Omental fat pad (tissue), 4 donors: ENCODE measurements around the gene MLC1. TPM values are rescaled to one million over a fixed set of nuclear protein-coding genes. Genes with fewer than 3 reads are reported as not detected.

Experiments
- ATAC-seq: fragments of 150-250 bp; one replicate; pipeline ENCODE4 v1.9.1; 2016; ENCODE audit warnings: mild to moderate bottlenecking, moderate library complexity; ENCODE audit not compliant: low FRiP score
- DNase-seq: peaks from one replicate; pipeline ENCODE4 v3.0.0-alpha.2; 2019; ENCODE audit warnings: low spot score
- total RNA-seq, 4 donors: library from RNA; depleted of rRNA; stranded (reverse); fragments of >200 nt; gene quantifications; one replicate each; pipeline ENCODE4 v1.1.0, GENCODE V29; 2016
- TF ChIP-seq, protein P1 (sequence below), 3 donors: fragments of 450-650 bp; IDR thresholded peaks; one replicate each; pipeline ENCODE4 v1.5.1; 2016 to 2017; ENCODE audit warnings: antibody characterized with exemption in 3 of 3, mild to moderate bottlenecking in 3 of 3, moderate library complexity in 2 of 3

Gene MLC1
- total RNA-seq, 4 donors from 2014 or later = 0.44 TPM; not detected in 3

DNA sequence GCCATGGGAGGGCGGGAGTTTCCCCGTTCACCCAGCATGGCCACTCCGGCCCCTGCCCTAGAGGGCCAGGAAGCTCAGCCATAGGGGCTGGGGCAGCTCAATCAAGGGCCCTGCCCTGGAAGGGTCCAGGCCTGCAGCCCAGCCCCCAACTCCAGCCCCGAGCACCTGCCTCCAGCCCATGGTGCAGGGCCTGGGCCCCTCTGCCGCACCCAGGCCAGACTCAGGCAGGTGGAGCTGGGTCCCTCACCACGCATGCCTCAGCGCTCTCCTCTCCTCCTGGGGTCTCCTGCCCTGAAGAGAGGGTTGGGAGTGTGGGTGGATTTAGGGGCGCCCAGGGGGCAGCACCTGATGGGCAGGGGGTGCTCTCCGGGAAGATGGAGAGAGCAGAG is 13.1 kb downstream of the MLC1 start:
- TF ChIP-seq, protein P1, sequence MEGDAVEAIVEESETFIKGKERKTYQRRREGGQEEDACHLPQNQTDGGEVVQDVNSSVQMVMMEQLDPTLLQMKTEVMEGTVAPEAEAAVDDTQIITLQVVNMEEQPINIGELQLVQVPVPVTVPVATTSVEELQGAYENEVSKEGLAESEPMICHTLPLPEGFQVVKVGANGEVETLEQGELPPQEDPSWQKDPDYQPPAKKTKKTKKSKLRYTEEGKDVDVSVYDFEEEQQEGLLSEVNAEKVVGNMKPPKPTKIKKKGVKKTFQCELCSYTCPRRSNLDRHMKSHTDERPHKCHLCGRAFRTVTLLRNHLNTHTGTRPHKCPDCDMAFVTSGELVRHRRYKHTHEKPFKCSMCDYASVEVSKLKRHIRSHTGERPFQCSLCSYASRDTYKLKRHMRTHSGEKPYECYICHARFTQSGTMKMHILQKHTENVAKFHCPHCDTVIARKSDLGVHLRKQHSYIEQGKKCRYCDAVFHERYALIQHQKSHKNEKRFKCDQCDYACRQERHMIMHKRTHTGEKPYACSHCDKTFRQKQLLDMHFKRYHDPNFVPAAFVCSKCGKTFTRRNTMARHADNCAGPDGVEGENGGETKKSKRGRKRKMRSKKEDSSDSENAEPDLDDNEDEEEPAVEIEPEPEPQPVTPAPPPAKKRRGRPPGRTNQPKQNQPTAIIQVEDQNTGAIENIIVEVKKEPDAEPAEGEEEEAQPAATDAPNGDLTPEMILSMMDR (IDR thresholded peaks at IDR 0.05) = no peak
- ATAC-seq (no peak), DNase-seq (no peak)

DNA sequence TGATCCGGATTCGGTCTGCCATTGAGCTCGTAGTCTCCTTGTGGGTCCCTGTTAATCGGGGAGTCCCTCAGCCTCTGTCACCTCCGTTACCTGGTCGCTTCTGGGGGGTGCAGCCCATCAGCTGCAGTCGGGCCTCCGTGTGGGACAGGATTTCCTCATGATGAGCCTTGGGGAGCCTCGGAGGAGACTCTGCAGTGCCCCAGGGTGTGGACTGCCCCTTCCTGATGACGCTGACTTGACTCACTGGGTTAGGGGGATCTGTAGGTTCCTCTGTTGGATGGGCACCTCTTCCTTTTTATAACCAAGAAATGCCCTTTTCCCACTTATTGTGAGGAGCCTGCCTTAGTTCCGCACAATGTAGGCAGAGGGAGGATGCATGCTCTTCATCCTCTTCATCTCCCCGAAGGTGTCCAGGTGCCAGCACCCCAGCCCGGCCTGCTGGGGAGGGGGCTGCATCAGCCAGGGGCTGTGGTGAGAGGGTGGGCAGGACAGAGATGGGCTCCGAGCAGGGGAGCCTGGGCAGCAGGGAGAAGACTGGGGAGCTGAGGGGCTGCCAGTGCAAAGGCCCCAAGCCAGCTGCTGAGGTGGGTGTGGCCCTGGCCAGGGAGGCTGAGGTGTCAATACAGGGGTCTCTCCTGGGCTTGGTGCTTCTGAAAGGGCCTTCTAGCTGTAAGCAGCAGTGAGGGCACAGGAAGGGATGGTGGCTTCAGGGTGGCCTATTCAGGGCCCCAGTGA is 13.6 kb downstream of the MLC1 start:
- no peak for DNase-seq
- ATAC-seq = no peak
- TF ChIP-seq, protein P1 (IDR thresholded peaks at IDR 0.05) = no peak

DNA sequence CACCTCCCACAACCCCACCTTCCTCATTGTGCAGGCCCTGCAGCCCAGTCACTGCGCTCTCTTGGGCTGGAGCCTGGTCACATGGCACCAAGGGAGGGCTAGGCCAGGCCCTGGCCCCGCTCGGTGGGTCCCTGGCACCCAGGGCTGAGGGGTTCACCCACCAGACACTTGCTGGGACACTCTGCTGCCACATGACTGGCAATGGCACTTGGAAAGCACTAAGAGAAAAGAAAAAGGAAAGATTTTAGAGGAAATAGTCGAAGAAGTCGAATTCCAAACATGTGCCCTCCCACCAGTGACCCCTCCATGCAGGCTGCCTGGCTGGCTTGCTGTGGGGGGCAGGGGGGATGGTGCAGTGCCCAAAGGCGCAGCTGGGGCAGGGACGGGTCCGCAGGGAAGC is 14.9 kb downstream of the MLC1 start:
- no peak for ATAC-seq
- TF ChIP-seq, protein P1 (IDR thresholded peaks at IDR 0.05) = no peak

DNA sequence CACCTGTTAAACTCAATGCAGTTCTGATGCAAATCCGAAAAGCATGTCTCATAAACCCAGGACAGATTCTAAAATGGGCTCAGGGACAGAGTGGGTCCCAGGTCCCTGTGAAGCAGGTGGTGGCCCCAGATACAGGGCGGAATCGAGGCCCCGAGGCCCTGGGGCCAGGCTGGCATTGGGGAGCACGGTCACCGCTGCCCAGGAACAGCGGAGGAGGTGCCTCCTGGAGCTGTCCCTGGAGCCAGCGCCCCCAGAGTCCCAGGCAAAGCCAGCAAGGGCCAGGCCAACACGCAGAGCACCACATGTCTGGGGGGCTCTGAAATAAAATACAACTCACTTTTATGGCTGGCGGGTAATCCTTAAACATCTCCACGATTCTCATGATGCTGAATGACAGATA is 17.1 kb downstream of the MLC1 start:
- TF ChIP-seq, protein P1 (IDR thresholded peaks at IDR 0.05) = no peak
- peak; percentile 16 for ATAC-seq

More for the DNA sequence above, 14.9 kb downstream of the MLC1 start:
- DNase-seq = no peak

DNA sequence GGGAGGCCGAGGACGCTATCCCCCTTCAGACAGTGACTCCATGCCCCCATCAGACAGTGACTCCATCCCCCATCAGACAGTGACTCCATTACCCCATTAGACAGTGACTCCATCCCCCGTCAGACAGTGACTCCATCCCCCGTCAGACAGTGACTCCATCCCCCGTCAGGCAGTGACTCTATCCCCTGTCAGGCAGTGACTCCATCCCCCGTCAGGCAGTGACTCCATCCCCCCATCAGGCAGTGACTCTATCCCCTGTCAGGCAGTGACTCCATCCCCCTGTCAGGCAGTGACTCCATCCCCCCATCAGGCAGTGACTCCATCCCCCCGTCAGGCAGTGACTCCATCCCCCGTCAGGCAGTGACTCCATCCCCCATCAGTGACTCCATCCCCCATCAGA is 18.0 kb downstream of the MLC1 start:
- DNase-seq = no peak
- ATAC-seq = no peak
- TF ChIP-seq, protein P1 (IDR thresholded peaks at IDR 0.05) = no peak

More for the DNA sequence above, 17.1 kb downstream of the MLC1 start:
- DNase-seq = no peak

DNA sequence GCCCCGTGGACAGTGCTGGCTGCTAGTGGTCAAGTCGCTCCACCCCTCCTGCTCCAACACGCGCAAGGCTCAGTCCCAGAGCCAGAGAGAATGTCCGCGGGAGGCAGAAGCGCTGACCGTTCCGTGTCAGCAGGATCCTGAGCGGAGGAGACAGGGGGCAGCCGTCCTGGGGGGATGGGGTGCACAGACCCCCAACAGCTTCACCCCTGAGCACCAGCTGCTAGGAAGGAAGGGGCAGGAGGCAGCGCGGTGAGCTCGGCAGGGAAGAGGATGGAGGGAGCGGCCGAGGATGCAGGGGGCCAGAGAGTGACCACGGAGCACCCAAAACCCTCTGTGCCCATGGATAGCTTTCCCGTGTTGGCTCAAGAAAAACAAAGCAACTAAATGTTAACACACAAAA is 20.8 kb downstream of the MLC1 start:
- TF ChIP-seq, protein P1 (IDR thresholded peaks at IDR 0.05) = no peak
- no peak for ATAC-seq
- no peak for DNase-seq
